Fibroblast of mammary gland (primary cell): ENCODE data around the gene ARHGAP27.

ENCODE experiments used
- DNase-seq: peaks from one replicate; pipeline ENCODE4 v3.0.0-alpha.2; 2010; ENCODE audit warnings: low read depth
- H3K4me3 ChIP-seq: 2 replicates; pipeline ENCODE4 v1.5.1; 2011; ENCODE audit warnings: low read depth, mild to moderate bottlenecking, low read length, moderate library complexity; ENCODE audit not compliant: control insufficient read depth
- CTCF ChIP-seq: conservative IDR thresholded peaks from 2 replicates; pipeline ENCODE4 v1.5.1; 2011; ENCODE audit warnings: low read depth, low read length, inconsistent platforms; ENCODE audit not compliant: control insufficient read depth, insufficient read depth

ARHGAP27 gene

GRCh38 chr17:45411348-45412105, 21.1 kb downstream of the ARHGAP27 start:
- TF ChIP-seq CTCF = no peak
- no peak for DNase-seq
- no peak overlapping the region for H3K4me3 ChIP-seq

GRCh38 chr17:45410144-45411091, 22.3 kb downstream of the ARHGAP27 start:
- no peak for DNase-seq
- TF ChIP-seq CTCF = no peak
- H3K4me3 ChIP-seq = no peak overlapping the region

GRCh38 chr17:45409659-45410076, 23.0 kb downstream of the ARHGAP27 start:
- no peak for DNase-seq

GRCh38 chr17:45408611-45409421, 23.9 kb downstream of the ARHGAP27 start:
- DNase-seq = no peak
- no peak overlapping the region for H3K4me3 ChIP-seq
- TF ChIP-seq CTCF = no peak

More at GRCh38 chr17:45409659-45410076, 23.0 kb downstream of the ARHGAP27 start:
- H3K4me3 ChIP-seq = no peak overlapping the region
- no peak for TF ChIP-seq CTCF

- no peak overlapping the region for H3K4me3 ChIP-seq
- TF ChIP-seq CTCF = no peak
Measured at GRCh38 chr17:45406107-45406506, 26.6 kb downstream of the ARHGAP27 start.

More at GRCh38 chr17:45406107-45406506, 26.6 kb downstream of the ARHGAP27 start:
- DNase-seq = no peak
